A172 (cell line): ENCODE results near the gene GABRR2. TPM values are rescaled to one million over a fixed set of nuclear protein-coding genes. Genes with fewer than 3 reads are reported as not detected.

Source experiments
- DNase-seq: peaks from one replicate; pipeline ENCODE4 v3.0.0-alpha.2; 2015; ENCODE audit warnings: low spot score
- total RNA-seq: library from RNA; depleted of rRNA; stranded (reverse); fragments of >200 nt; shearing (Covaris generic); gene quantifications from 2 replicates; pipeline ENCODE4 v1.2.3, GENCODE V29; 2014; rRNA removed

GABRR2 gene
- total RNA-seq, 1 experiment from 2014 or later = not detected

DNA sequence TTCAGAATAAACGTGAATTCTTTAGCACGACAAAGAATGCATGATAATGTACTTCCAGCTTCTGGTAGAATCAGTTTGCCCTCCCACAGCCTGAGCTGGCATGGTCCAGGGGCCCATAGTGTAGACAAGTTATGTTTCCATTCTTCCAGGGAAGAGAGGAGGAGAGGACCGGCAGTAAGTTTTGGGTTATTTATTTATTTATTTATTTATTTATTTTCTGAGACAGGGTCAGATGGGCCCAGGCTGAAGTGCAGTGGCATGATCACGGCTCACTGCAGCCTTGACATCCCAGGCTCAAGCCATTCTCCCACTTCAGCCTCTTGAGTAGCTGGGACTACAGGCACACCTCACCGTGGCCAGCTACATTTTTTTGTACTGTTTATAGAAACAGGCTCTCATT is 102.6 kb downstream of the GABRR2 start:
- no peak for DNase-seq

DNA sequence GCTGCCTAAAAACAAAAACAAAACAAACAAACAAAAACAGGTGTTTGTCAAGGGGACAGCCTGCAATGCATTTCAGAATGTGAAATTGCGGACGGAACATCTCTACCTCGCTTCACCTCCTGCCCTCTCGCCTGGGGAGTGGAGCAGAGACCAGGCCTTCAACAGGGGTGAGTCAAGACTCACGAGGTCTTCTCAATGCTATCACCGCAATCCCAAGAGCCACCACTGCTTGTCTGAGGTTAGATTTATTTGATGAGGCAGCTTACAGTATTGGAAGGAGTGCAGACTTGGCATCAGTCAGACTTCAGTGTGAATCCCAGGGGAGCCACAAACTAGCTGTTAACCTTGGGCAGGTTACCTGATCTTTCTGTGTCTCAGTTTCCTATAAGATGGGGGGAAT is 105.6 kb downstream of the GABRR2 start:
- peak; percentile 18 for DNase-seq

DNA sequence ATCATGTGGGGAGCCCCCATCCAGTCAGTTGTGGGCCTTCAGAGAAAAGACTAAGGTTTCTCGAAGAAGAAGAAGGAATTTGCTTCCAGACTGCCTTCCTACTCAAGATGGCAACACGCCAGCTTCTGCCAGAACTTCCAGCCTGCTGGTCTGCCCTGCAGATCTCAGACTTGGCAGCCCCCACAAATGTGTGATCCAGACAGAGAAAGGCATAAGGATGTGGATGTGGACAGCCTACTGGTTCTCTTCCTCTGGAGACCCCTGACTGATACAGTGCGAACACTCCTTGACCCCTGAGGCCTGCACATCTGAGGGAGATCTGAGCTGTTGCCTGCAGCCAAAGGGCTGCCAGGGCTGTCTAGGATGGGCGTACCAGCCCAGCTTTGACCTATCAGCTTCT is 106.5 kb downstream of the GABRR2 start:
- DNase-seq = no peak

Other genes with a start within 250 kb of the GABRR2 start
- gene PNRC1, start 234.5 kb downstream of the GABRR2 start, total RNA-seq = 10.9 and 15.3 TPM in 2 replicates
- gene SRSF12, start 197.2 kb downstream of the GABRR2 start, total RNA-seq = 0.10 and 0.34 TPM in 2 replicates
- gene PM20D2, start 169.2 kb downstream of the GABRR2 start, total RNA-seq = 29.8 and 30.6 TPM in 2 replicates
- gene GABRR1, start 97.9 kb downstream of the GABRR2 start, total RNA-seq = 0.02 TPM in 1 of 2 replicates, not detected in the other
- gene UBE2J1, start 37.4 kb upstream of the GABRR2 start, total RNA-seq = 36.5 and 39.4 TPM in 2 replicates
- gene RRAGD, start 97.0 kb upstream of the GABRR2 start, total RNA-seq = 33.5 and 38.3 TPM in 2 replicates
- 7.9 and 10.7 TPM in 2 replicates for gene ANKRD6, start 117.9 kb upstream of the GABRR2 start, total RNA-seq